ENCODE results near the gene HSD11B1. TPM values are rescaled to one million over a fixed set of nuclear protein-coding genes. Genes with fewer than 3 reads are reported as not detected.

The HSD11B1 gene
- total RNA-seq, 1 donor from 2014 or later: 15.1 TPM

- intact Hi-C loops (cut with micrococcal nuclease): no loop called here
- no peak for DNase-seq
- Mint-ChIP-seq H3K9me3 (peaks cover 23% of the 10 kb centered on the region), H3K4me3 (peak overlapping the region; percentile 47), H3K36me3 (ENCODE audit: low read depth) (peaks cover 26% of the 10 kb centered on the region), H3K27ac (peak overlapping the region; percentile 100), H3K4me1 (peaks cover 55% of the 10 kb centered on the region), H3K27me3 (no peaks in the 10 kb centered on the region)
Measured at GRCh38 chr1:209723265-209723664, 18.6 kb downstream of the HSD11B1 start.

- peak overlapping the region; percentile 100 for H3K27ac Mint-ChIP-seq
- peak overlapping the region; percentile 47 for H3K4me3 Mint-ChIP-seq
- peaks cover 23% of the 10 kb centered on the region for H3K9me3 Mint-ChIP-seq
- H3K4me1 Mint-ChIP-seq: peaks cover 55% of the 10 kb centered on the region
- no peaks in the 10 kb centered on the region for H3K27me3 Mint-ChIP-seq
- peak; percentile 83 for DNase-seq
- peaks cover 26% of the 10 kb centered on the region for H3K36me3 Mint-ChIP-seq (ENCODE audit: low read depth)
- intact Hi-C loops (cut with micrococcal nuclease): loop anchor here (1.0 to 2.0 kb wide), 8 partner anchors 8 to 51 kb away; partner anchors contain the start of gene HSD11B1
Measured at GRCh38 chr1:209723756-209724693, 19.4 kb downstream of the HSD11B1 start.

DNA sequence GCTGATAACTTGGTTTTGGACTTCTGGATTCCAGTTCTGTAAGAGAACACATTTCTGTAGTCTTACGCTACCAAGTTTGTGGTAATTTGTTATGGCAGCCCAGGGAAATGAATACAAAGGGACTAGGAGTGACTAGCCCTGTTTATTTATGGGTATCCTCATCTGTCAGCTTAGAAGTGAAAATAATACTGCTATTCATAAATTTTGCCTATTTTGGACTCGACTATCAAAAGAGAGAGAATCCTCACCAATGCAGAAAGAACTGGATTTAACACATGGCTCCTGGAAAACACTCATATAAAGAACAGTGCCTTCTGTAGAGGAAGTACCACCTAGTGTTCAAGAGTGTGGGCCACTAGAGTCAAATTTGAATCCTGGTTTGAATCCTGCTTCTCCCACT is 22.6 kb downstream of the HSD11B1 start:
- H3K27ac Mint-ChIP-seq: peak overlapping the region; percentile 90
- peaks cover 45% of the 10 kb centered on the region for H3K4me1 Mint-ChIP-seq
- H3K36me3 Mint-ChIP-seq (ENCODE audit: low read depth): peaks cover 26% of the 10 kb centered on the region
- H3K4me3 Mint-ChIP-seq: no peak overlapping the region
- peaks cover 17% of the 10 kb centered on the region for H3K9me3 Mint-ChIP-seq
- no peaks in the 10 kb centered on the region for H3K27me3 Mint-ChIP-seq
- intact Hi-C loops (cut with micrococcal nuclease): no loop called here
- no peak for DNase-seq

DNA sequence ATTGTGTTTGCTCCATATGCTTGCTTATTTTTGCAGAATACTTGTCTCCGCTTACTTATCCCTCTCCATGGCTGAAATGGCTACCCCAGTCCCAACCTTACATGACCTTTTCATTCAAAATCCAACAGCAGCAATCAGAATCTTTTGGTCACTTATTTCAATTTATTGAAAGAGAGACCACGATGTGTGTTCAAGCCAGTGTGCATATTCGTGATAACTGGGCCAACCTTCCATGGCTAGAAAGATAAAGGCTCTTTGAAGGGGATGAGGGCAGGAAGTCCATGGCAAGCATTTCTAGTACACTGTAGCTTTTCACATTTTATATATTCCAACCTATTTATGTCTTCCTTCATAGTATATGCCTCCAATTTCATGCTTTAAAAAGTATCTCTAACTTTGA is 23.1 kb downstream of the HSD11B1 start:
- Mint-ChIP-seq H3K4me3 (peak overlapping the region; percentile 5), H3K4me1 (peaks cover 45% of the 10 kb centered on the region), H3K27ac (peak overlapping the region; percentile 90), H3K27me3 (no peaks in the 10 kb centered on the region), H3K36me3 (ENCODE audit: low read depth) (peaks cover 28% of the 10 kb centered on the region), H3K9me3 (peaks cover 18% of the 10 kb centered on the region)
- no peak for DNase-seq
- intact Hi-C loops (cut with micrococcal nuclease): no loop called here

GRCh38 chr1:209728466-209728865 is 23.8 kb downstream of the HSD11B1 start:
- Mint-ChIP-seq H3K27ac (no peak overlapping the region), H3K4me3 (no peak overlapping the region), H3K9me3 (peaks cover 22% of the 10 kb centered on the region), H3K4me1 (peaks cover 48% of the 10 kb centered on the region), H3K36me3 (ENCODE audit: low read depth) (peaks cover 28% of the 10 kb centered on the region), H3K27me3 (no peaks in the 10 kb centered on the region)
- intact Hi-C loops (cut with micrococcal nuclease): no loop called here
- DNase-seq: no peak

DNA sequence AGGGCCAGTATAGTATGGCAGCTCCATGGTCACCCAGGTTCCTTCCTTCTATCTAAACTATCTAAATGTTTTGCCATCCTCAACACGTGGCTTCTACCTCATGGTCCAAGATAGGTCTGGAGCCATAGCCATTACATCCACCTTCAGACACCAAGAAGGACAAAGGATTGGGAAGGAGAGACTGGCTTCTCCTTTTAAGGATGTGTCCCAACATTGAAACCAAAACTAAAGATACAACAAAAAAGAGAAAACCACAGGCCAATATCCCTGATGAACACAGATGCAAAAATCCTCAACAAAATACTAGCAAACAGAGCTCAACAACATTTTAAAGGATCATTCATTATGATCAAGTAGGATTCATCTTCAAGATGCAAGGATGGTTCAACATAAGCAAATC is 24.8 kb downstream of the HSD11B1 start:
- peaks cover 47% of the 10 kb centered on the region for H3K4me1 Mint-ChIP-seq
- peaks cover 28% of the 10 kb centered on the region for H3K9me3 Mint-ChIP-seq

GRCh38 chr1:209732725-209733124 is 28.1 kb downstream of the HSD11B1 start:
- Mint-ChIP-seq H3K27me3 (no peaks in the 10 kb centered on the region), H3K4me1 (peaks cover 52% of the 10 kb centered on the region), H3K4me3 (no peak overlapping the region), H3K27ac (peak overlapping the region; percentile 83), H3K9me3 (peaks cover 23% of the 10 kb centered on the region), H3K36me3 (ENCODE audit: low read depth) (peaks cover 34% of the 10 kb centered on the region)
- DNase-seq: no peak
- intact Hi-C loops (cut with micrococcal nuclease): no loop called here

More for the DNA sequence above, 24.8 kb downstream of the HSD11B1 start:
- Mint-ChIP-seq H3K27ac (peak overlapping the region; percentile 59), H3K36me3 (ENCODE audit: low read depth) (peaks cover 36% of the 10 kb centered on the region), H3K27me3 (no peaks in the 10 kb centered on the region), H3K4me3 (no peak overlapping the region)
- intact Hi-C loops (cut with micrococcal nuclease): no loop called here
- DNase-seq: no peak

DNA sequence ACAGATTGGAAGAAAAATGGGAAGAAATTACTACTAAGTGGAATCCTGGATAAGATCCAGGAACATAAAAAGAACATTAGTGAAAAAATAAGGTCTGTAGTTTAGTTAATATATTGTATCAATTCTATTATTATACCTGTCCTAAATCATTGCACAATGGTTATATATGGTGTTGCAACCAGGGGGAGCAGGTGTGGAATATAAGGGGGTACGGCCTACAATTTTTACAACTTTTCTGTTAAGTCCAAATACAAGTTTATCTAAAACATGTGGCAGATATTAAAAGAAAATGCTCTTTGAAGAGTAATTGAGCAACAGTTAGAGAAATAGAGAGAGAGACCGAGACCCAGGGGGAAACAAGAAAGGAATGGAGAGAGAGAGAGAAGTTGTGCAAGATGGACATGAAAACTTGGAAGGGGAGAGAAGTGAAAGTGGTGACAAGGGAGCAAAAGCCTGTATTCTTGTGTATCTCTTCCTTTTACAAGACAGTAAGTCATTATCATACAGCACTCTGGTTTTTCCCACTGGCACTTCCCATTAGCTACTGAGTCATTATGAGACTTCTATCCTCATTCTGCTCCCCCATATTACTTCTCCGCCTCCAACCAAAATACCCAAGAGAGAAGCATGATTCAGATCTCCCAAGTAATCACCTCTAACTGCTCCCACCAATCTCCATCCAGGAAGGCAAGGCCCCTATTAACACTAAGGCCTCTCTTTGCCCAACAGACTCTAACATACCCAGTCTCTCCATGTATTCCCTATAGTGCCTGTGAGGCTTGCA is 29.0 kb downstream of the HSD11B1 start:
- Mint-ChIP-seq H3K4me3 (peak overlapping the region; percentile 60), H3K4me1 (peaks cover 49% of the 10 kb centered on the region), H3K36me3 (ENCODE audit: low read depth) (peaks cover 34% of the 10 kb centered on the region), H3K27ac (peak overlapping the region; percentile 83), H3K27me3 (no peaks in the 10 kb centered on the region), H3K9me3 (peaks cover 21% of the 10 kb centered on the region)
- no peak for DNase-seq
- intact Hi-C loops (cut with micrococcal nuclease): no loop called here

- H3K4me3 Mint-ChIP-seq: peak overlapping the region; percentile 34
- intact Hi-C loops (cut with micrococcal nuclease): loop anchor here (1.0 to 2.0 kb wide), 7 partner anchors 11 to 63 kb away; no protein-coding TSS in a partner anchor
- H3K27ac Mint-ChIP-seq: peak overlapping the region; percentile 93
- peaks cover 27% of the 10 kb centered on the region for H3K36me3 Mint-ChIP-seq (ENCODE audit: low read depth)
- no peaks in the 10 kb centered on the region for H3K27me3 Mint-ChIP-seq
- H3K4me1 Mint-ChIP-seq: peaks cover 54% of the 10 kb centered on the region
- peaks cover 13% of the 10 kb centered on the region for H3K9me3 Mint-ChIP-seq
- no peak for DNase-seq
Measured at GRCh38 chr1:209736490-209737117, 32.0 kb downstream of the HSD11B1 start.

GRCh38 chr1:209737118-209737505 is 32.5 kb downstream of the HSD11B1 start:
- intact Hi-C loops (cut with micrococcal nuclease): loop anchor here (2.0 kb wide), 1 partner anchor 44 kb away; no protein-coding TSS in a partner anchor
- no peak overlapping the region for H3K4me3 Mint-ChIP-seq
- peaks cover 13% of the 10 kb centered on the region for H3K9me3 Mint-ChIP-seq
- no peaks in the 10 kb centered on the region for H3K27me3 Mint-ChIP-seq
- DNase-seq: no peak
- peaks cover 58% of the 10 kb centered on the region for H3K4me1 Mint-ChIP-seq
- peaks cover 25% of the 10 kb centered on the region for H3K36me3 Mint-ChIP-seq (ENCODE audit: low read depth)
- H3K27ac Mint-ChIP-seq: peak overlapping the region; percentile 93

DNA sequence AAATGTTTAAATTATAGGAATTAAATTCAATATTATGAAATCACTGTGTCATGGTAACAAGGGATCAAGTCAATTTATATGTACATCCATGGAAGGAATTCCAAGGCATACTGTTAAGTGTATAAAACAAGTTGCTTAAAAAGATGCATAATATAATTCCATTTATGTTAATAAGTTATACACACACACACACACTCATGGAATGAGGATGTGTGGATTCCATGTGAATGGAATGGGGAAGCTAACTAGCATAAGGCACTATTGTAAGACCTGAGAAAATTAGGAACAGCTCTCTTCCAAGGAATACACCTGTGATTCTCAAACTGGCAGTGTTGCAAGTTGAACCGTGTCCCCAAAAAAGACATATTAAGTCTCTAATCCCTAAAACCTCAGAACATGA is 33.6 kb downstream of the HSD11B1 start:
- H3K36me3 Mint-ChIP-seq (ENCODE audit: low read depth): peaks cover 23% of the 10 kb centered on the region
- H3K4me3 Mint-ChIP-seq: no peak overlapping the region
- peaks cover 62% of the 10 kb centered on the region for H3K4me1 Mint-ChIP-seq
- peaks cover 6% of the 10 kb centered on the region for H3K9me3 Mint-ChIP-seq
- no peak for DNase-seq
- no peaks in the 10 kb centered on the region for H3K27me3 Mint-ChIP-seq
- intact Hi-C loops (cut with micrococcal nuclease): no loop called here
- no peak overlapping the region for H3K27ac Mint-ChIP-seq

DNA sequence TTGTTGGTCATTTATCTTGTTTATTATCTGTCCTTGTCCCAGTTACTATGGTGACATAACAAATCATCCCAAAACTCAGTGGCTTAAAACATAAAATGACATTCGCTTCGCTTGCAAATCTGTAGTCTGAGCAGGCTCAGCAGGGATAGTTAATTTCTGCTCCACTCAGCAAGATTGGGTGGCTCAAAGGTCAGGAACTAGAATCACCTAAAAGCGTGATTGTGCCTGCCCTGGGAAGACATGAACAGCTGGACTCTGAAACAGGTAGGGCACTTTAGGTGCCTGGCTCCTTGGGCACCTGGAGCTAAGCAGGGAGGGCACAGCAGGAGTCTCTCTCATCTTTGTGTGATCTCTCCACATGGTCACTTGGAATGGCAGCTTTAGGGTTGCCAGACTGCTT is 36.5 kb downstream of the HSD11B1 start:
- Mint-ChIP-seq H3K27ac (peak overlapping the region; percentile 73), H3K9me3 (no peaks in the 10 kb centered on the region), H3K27me3 (no peaks in the 10 kb centered on the region), H3K4me3 (no peak overlapping the region), H3K4me1 (peaks cover 47% of the 10 kb centered on the region), H3K36me3 (ENCODE audit: low read depth) (peaks cover 12% of the 10 kb centered on the region)
- intact Hi-C loops (cut with micrococcal nuclease): no loop called here
- DNase-seq: no peak

DNA sequence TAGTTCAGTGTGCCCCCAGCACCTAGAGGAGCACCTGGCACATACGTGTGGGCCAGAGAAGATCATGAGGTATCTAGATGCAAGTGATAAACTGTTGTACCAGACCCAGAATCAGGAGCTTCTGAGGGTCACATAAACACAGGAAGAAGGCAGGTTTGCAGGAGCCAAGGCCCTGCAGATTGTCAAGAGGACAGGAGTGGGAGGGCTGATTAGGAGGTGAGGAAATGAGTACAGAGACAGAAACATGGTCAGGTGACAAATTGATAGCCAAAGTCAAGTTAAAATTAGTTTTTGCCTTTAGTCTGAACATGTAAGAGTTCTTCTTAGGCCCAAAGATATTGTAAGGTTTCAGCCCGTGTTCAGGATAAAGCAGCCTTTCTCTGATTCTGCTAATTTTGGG is 37.2 kb downstream of the HSD11B1 start:
- no peak overlapping the region for H3K4me3 Mint-ChIP-seq
- H3K4me1 Mint-ChIP-seq: peaks cover 47% of the 10 kb centered on the region
- intact Hi-C loops (cut with micrococcal nuclease): no loop called here
- H3K36me3 Mint-ChIP-seq (ENCODE audit: low read depth): peaks cover 12% of the 10 kb centered on the region
- H3K9me3 Mint-ChIP-seq: no peaks in the 10 kb centered on the region
- H3K27me3 Mint-ChIP-seq: no peaks in the 10 kb centered on the region
- no peak for DNase-seq
- H3K27ac Mint-ChIP-seq: peak overlapping the region; percentile 73

Data from activated CD4-positive, alpha-beta T cell treated with anti-CD3 and anti-CD28 coated beads, Interleukin-2, amount 10 ng/mL, durations not matched to agents 24 days and 14 days (primary cell).